Stimulated activated CD8-positive, alpha-beta memory T cell treated with anti-CD3 and anti-CD28 coated beads, Interleukin-15, amount 100 ng/mL, for 4 hours (primary cell): ENCODE results near the gene WASHC1.
"Not testable (repeated sequence)": the region's sequence is repeated elsewhere in the genome, so short reads cannot be mapped to it uniquely, and the experiment has no call there.

ENCODE experiments used
- DNase-seq, 2 donors: peaks; one replicate each; pipeline ENCODE4 v3.0.0-alpha.2; 2020; ENCODE audit warnings: low read depth in 2 of 2

Gene WASHC1

GRCh38 chr9:29356-29755, at the start of gene WASHC1:
WASHC1 (minus strand) TSS chr9:29456; CDS start chr9:24999, 4,457 bp downstream.
- DNase-seq: not testable (repeated sequence)

GRCh38 chr9:78333-78732, 49.1 kb upstream of the WASHC1 start:
- not testable (repeated sequence) for DNase-seq

- DNase-seq: not testable (repeated sequence)
Observed at GRCh38 chr9:76389-76788, 47.1 kb upstream of the WASHC1 start.

GRCh38 chr9:73900-74525, 44.8 kb upstream of the WASHC1 start:
- DNase-seq: not testable (repeated sequence)

- not testable (repeated sequence) for DNase-seq
Observed at GRCh38 chr9:73076-73899, 44.0 kb upstream of the WASHC1 start.

GRCh38 chr9:63031-63629, 33.9 kb upstream of the WASHC1 start:
- DNase-seq: peak in 1 of 2 donors; percentile 13

- DNase-seq: not testable (repeated sequence)
Observed at GRCh38 chr9:52678-53077, 23.4 kb upstream of the WASHC1 start.

- DNase-seq: not testable (repeated sequence)
Observed at GRCh38 chr9:48190-48842, 19.1 kb upstream of the WASHC1 start.

- not testable (repeated sequence) for DNase-seq
Observed at GRCh38 chr9:46639-47271, 17.5 kb upstream of the WASHC1 start.

GRCh38 chr9:46164-46563, 16.9 kb upstream of the WASHC1 start:
- DNase-seq: not testable (repeated sequence)

GRCh38 chr9:45180-45878, 16.1 kb upstream of the WASHC1 start:
- not testable (repeated sequence) for DNase-seq

GRCh38 chr9:44416-44815, 15.2 kb upstream of the WASHC1 start:
- DNase-seq: not testable (repeated sequence)

GRCh38 chr9:43636-44035, 14.4 kb upstream of the WASHC1 start:
- DNase-seq: not testable (repeated sequence)

- DNase-seq: not testable (repeated sequence)
Observed at GRCh38 chr9:43116-43515, 13.9 kb upstream of the WASHC1 start.

GRCh38 chr9:41819-42218, 12.6 kb upstream of the WASHC1 start:
- not testable (repeated sequence) for DNase-seq

- DNase-seq: not testable (repeated sequence)
Observed at GRCh38 chr9:41261-41676, 12.0 kb upstream of the WASHC1 start.

GRCh38 chr9:32308-32707, 3.1 kb upstream of the WASHC1 start:
- DNase-seq: not testable (repeated sequence)

GRCh38 chr9:28775-29174, 481 bp downstream of the WASHC1 start:
- not testable (repeated sequence) for DNase-seq

GRCh38 chr9:21621-22020, 7.6 kb downstream of the WASHC1 start:
- not testable (repeated sequence) for DNase-seq

GRCh38 chr9:16875-17274, 12.4 kb downstream of the WASHC1 start:
- DNase-seq: not testable (repeated sequence)
